Amniotic stem cell (primary cell): Measurements from ENCODE around the gene RAD51B.

Experiments used
- DNase-seq: peaks from one replicate; lab custom pipeline; 2025; lab: John Stamatoyannopoulos, UW

Gene RAD51B

DNA sequence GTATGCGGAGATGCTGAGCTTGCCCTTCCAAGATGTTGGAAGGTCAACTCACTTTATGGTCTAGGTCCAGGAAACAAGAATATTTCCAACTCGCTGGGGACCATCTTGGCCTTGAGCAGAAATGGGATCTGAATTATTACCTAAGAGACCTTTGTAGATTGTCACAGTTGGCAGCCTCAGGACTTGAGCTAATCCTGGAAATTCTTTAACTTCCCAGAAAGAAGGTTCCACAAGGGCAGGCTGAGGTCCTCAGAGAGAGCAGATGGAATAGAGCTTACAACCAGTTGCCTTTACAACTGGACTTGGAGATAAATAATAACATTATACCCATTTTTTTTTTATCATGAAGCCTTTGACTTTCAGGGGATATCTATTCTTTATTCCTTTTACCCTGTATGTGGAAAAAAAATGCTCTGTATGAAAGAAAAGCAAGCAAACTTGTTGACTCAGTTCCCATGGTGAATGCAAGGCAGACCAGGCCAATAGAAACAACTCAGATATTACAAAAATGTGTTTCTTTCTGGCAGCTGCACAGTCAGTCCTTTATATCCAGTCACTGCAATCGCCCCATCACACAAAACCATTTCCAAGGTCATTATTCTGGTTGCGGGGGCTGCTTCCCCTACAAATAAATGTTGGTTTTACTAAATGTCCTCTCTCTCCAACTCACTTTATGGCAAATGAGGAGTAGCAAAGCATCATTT lies 571.9 kb downstream of the RAD51B start:
- no peak for DNase-seq

DNA sequence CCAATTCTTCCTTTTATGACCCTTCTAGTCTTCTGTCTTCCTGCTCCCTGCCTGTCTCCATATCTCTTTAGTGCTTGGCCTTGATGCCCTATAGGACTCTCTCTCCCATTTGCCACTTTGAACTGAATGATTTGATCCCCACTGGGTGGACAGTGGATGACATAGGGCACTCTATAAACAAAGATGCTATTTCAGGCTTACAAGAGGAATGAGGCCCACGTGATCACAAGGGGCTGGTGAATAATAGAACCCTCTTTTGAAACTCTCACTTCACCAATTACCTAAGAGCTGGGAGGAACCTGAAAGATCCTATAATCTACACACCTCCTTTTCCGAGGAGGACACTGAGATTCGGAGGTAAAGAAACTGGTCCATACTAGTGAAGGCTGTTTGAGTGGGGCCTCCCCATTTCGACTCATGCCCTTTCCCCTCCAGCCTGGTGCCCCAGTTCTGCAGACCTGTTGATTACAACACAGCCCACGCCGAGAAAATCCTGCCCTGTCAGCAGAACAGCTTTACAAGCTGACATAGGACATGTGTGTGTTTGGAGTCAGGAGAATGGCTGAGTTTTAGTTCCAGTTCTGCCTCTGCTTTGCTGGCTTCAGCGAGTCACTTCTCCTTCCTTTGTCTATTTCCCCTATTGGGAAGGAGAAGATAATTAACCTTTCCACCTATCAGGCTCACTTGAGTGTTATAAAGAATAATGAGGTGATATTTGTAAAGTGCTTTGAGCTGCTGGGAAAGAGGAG lies 573.0 kb downstream of the RAD51B start:
- no peak for DNase-seq

DNA sequence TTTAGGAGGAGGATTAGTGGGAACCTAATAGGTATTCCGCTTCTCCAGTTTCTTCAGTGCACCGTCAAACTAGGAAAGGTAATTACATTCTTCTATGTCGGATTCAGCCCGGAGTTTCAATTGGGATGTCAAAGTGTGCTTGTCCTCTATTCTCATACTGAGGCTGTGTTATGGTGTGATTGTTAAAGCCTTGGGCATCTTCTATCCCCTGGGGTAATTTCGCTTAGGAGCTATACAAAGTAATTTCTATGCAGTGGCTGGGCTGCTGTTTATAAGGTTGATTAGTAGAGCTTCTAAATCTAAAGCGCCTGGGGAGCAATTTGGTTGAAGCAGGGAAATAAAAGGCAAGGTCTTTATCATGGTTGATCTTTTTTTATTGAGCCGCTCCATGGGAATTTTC lies 573.7 kb downstream of the RAD51B start:
- DNase-seq = no peak

DNA sequence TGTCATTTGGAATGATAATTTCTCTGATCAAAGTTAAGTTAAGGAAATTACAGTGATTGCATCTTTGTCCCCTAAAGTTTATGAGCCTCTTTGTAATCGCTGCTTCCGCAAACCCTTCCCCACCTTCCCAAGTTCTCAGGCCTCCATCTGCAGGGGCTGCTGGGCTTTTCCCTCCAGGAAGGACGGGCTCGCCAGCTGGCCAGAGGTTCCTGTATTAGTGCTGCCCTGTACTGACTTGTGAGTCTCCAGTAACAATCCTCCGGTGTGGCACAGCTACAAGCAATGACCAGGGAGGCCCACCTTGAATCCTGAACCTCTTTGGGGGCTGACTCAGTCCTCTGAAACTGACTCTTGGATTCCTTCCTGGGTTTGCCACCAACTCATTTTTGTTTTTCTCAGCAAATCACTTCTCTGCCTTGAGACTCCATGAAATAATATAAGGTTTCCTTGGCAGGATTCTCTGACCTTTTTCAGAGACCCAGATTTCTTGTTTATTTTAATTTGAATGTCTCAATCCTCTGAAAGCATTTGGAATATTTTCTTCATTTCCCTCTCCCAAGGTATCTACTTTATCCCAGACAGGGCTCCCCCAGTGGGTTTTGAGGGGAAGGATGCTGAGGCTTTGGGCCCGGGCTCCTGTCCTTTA lies 574.7 kb downstream of the RAD51B start:
- DNase-seq = no peak

DNA sequence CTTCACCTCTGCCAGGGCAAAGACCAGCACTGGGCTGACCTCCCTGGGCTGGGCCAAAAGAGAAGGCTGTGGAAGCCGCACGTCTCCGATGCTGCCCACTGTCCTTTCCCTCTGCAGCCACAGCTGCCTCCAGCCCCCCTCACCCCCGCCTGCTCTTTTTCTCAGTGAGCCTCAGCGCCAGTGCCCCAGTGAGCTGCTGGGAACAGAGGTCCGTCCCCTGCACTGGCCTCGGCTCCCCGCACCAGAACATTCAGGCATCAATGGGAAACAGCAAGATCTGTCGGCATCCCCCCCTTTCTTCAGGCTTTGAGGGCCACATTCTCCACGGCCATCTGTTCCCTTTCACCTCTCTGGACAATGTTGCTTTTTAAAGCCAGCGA lies 575.2 kb downstream of the RAD51B start:
- no peak for DNase-seq

DNA sequence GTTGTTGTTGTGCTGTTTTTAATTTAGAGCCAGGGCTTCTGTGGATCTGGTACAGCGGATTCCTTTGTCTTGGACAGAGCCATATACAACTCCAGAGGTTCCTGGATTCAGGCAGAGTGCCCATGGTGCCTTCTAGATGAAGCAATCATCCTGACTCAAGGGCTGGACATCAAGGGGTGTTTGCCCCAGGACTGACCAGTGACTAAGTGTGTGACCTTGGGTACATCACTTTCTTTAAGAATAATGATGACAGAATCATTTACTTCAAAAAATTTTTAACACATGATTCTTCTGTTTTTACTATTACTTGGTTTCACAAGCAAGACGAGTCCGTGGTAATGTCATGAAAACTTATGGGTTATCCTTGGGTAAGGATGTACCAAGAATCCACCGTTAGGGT lies 576.0 kb downstream of the RAD51B start:
- no peak for DNase-seq

DNA sequence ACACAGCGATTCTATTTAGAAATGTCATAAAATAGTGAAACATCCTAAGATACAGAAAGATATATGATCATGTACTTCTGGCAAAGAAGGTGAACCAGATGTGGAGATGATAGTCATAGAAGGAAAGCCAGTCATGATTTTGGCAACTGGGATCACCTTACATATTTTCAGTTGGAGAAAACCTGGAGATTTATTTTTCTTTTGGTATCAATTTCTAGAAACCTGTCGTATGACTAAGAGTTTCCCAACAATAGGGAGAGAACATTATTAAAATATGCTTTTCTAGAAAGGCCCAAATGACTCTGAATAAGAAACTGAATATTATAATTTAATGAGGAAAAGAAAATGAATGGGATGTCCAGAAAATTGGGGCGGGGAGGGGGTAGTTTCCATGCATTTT lies 576.9 kb downstream of the RAD51B start:
- no peak for DNase-seq

DNA sequence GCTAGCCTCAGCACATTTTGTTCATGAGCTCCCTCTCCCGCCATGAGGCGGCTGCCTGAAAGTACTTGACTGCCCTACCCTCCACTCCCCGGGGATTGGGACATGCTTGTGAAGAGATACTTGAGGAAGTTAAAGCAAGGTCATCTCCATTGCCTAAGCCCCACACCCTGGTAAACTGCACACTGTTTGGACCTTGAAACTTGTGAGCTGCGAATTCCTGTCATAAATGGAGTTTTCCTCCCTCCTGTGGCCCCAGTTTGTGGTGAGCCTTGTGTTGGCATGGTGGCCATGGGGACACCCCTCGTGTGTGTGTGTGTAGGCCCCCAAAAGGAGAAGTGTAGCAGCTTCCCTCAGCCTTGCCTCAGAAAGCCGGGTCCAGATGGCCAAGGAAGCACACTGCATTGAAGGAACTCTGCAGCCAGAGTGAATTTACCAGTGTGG lies 577.8 kb downstream of the RAD51B start:
- DNase-seq = no peak

DNA sequence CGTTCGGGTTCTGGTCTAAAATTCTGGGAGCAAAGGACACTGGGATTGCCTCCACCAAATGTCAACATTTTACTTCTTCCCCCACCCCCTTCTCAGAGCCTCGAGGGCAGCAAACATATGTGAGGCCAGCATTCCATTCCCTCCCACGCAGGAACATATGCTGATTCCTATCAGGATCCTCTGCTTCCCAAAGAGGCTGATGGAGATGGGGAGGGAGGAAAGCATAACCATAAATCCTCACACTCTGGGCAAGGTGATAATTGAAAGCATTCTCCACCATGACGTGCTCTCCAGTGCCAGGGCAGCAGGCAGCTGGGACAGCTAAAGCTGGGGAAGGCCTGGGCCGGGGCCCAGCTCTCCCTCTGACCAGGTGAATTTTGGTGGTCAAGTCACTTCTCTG lies 578.2 kb downstream of the RAD51B start:
- no peak for DNase-seq

DNA sequence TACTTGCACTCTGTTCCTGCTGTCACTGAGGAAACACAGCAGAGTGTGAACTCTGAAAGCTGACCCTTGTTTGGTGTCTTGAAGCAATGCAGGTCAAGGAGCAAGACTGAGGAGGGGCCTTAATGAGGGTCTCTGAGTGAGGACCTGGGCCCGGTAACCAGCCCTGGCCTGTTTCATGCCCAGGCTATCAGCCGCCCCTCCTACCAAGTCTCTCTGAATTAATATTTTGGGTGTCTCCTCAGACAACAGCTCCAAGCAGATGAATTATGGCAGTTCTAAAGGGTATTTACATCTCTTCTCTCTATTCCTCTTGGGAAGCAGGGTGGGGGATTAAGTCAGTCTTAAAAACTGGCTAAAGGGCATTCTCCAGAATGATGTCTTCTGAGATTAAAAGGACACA lies 578.8 kb downstream of the RAD51B start:
- no peak for DNase-seq

DNA sequence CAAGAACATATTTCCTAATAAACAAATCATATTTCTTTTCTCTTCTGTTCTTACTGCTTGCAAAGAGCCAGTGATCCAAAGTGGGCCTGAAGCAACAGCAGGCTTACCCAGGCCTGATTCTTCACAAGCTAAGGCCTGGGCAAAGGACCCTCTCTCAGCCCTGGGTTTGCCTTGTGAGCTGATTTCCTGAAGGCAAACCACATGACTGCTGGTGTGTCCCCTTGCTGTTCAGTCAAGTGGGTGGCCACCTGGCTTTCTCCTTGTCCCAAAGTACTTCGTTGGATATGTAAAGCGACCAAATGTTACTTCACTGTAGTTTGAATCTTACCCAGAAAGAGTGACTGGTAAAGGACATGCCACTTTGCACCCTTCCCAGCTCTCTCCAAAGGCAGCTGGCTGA lies 580.4 kb downstream of the RAD51B start:
- no peak for DNase-seq

DNA sequence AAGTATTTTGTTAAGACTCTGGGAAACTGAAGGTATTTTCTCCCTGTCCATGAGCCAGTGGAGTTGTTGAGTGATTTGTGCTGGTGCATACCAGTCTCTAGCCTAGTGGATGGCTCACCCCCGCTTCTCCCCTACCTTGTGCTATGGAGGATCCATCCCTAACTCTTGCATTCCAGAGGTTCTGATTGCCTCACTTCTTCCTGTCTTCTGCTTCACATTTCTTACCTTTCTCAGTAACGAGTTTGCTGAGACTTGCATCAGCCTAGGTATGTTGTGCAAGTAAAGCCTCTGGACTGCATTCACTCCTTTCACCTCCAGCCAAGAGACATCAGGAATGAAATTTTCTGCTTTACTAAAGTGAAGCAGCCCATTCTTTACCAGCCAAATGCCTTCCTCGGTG lies 581.7 kb downstream of the RAD51B start:
- no peak for DNase-seq

DNA sequence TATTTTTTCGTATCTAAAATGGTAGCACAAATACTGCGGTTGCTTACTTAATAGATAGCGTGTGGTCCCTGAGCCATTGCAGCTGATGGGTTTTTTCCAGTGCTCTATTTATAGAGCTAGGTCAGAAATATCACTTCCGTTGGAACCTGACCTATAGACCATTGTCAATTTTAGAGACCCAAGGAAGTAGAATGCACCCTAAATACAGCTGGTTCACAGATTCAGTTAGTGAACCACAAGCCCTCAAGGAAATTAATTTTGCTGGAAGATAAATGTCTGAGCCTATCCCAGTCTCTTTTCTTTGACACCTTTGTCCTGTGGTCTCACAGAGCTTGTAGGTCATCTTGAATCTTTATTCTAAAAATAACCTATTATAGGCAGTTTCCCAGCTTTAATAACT lies 582.3 kb downstream of the RAD51B start:
- no peak for DNase-seq

DNA sequence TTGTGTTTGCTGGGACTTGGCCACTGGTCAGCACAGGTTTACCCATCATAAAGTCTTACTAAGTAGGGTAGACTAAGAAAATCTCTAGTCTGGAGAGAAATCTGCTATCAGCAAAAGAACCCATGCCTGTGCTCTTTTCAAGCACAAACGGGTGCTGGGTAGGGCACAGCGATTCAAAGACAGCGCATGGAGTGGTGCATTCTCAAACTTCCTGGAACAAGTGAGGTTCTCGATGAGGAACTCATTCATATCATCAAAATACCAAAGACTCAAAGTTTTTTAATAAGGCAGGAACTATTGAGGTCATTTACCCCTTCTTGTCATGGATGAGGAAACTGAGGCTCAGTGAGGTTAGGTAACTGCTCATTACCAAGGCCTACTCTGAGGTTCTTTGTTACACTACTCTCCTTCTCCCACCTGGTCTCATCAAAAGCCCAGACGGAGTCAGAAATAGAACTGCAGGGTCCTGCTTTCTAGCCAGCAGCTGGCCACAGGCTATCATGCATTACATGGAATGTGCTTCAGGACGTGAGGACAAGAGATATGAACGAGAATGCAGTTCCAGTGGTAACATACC lies 583.0 kb downstream of the RAD51B start:
- no peak for DNase-seq

DNA sequence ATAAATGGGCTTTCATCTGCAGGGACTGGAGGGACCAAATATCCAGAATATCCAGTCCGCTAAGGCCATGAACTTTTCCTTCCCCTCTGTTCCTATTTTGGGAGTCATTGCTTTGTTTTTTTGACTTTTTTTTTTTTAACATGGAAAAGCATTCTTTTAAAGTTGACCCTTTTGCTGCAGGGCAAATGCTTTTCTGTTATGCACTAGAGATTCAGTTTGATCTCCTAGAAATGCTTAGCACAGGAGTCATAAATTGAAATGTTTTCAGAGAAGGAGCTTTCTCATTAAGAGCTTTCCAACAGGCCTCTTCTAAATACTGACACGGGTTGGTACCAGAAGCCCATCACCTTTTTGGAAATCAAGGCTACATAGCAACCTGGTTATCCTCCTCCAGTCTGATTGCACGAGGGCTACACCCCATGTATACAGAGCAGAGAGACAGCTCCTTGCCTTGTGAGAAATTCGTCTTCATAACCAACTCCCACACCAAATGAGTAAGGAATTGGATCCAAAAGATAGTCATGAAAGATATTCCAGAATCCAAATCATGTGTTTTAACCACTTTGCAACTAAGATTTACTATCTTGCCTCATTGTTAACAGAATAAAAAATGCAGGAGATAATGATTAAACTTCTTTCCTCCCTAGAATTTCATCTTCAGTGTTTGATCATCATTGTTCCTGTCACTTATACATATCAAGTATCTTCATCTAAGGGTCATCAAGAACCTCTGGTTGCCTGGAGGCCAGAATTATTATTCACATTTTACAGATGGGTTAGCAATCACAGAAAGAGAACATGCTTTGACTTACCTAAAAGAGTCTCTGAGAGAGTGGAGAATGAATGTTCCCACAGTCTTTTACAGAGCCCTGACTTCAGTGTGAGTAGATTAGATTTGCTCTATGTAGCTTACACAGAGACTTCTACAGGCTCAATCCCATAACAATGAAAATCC lies 583.9 kb downstream of the RAD51B start:
- DNase-seq = no peak

DNA sequence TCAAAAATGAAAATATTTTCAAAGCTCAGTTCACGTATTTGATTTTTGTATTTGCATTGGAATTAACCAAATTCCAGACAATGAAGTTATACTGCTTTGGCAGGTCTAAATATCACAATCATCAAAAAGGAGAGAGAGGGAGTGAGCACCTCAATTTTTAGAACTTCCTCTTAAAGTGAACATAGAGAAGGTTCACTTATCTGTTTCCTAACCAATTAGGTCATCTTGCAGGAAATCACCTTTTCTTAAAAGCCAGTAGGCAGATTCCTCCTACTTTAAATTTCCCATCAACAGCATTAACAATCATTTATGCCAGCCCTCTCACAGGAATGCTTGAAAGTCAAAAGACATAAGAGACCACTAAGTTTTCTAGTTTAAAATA lies 584.6 kb downstream of the RAD51B start:
- DNase-seq = no peak

DNA sequence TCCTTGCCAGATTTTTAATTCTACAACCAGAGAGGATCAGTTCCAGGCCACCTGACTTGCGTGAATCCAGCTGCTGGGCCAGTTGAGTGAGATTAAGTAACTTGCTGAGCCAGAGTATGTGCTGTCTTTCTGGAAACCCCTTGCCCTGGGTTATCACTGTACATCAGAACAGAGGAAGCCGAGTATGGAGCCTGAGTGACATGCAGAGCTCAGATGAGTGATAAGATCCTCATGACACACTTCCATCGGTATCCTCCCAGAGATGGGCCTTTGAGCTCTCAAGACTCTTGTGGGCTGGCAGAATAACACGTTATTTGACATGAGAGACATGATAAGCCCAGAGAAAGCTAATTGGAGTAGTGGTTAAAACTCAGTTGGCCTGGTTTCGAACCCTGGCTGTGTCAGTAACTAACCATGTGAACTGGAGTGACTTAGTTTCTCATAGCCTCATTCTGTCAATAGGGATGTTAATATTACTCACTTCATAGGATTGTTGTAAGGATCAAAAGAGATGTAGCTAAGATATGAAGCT lies 585.1 kb downstream of the RAD51B start:
- DNase-seq = no peak

DNA sequence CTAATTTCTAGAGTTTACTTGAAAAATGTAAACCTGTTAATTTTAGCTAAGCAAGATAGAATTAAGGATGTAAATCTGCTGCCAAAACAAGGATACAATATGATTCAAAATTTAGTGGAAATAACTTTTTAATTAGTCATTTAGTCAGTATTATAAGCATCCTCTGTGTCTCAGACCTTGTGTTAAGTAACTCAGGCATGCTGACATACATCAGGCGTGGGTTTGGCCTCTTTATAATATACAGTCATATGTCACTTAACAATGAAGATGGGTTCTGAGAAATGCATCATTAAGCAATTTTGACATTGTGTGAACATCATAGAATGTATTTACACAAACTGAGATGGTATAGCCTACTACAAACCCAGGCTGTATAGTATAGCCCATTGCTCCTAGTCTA lies 586.4 kb downstream of the RAD51B start:
- DNase-seq = no peak

DNA sequence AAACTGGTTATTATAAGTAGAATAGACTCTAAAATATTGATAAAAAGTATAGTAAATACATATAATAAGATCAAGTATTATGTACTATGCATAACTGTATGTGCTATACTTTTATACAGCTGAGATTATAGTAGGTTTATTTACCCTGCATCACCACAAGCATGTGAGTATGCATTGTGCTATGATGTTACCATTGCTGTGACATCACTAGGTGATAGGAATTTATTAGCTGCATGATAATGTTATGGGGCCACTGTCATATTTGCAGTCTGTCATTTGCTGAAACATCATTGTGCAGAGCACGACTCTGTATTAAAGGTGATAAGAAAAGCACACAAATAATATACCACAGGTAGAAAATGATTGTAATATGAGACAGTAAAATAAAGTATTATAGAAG lies 587.7 kb downstream of the RAD51B start:
- no peak for DNase-seq

DNA sequence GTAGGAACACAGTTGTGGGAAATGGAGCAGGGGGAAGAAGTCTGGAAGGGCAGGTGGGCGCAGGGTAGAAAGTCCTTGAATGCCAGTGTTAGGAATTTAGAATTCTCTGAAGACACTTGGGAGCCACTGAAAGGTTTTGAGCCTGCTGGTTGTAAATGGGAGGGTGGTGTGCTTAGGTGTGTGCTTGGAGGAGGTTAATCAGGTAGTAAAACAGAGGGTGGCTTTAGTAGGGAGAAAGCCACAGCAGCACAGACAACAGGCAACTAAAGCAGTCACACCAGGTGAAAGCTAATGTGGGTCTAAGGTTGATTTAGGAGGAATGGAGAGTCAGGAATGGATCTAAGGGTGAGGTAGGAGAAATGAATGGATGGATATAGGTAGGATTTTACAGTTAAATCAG lies 588.2 kb downstream of the RAD51B start:
- DNase-seq = no peak

DNA sequence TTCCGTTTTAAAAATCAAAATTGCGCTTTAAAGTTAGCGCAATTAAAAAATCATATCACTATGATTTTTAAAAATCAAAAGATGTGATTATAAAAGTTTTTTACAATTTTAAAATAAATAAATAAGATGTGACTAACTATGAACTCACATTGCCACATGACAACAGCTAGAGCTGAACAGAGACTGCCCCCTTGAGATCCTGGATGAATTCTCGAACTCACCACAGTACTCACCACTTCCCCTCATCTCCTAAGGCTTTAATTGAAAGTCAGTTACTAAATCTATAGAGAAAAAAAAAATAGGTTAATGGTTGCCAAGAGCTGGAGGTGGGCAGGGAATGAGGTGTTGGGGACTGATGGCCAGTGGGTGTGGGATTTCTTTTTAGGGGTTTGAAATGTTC lies 589.1 kb downstream of the RAD51B start:
- no peak for DNase-seq

DNA sequence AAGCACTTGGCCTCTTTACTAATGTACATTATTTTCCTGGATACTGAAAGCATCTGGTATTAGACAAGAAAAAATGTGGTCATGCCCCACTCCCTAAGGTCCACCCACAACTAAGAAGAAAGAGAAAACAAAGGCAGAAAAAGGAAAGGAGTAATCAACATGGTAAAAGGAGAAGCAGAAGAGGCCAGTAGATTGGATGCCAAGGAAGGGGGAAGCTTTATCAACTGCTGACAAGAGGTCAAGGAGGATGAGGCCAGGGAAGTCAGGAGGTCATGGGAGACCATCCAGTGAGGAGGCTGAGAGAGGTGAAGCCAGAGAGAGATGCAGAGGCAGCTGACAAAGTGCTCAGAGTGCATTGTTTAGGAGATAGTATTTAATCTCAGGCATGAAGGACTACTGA lies 589.8 kb downstream of the RAD51B start:
- DNase-seq = no peak
